GM12864 (cell line): ENCODE data around the gene ZNF276.
"Not testable (repeated sequence)": the region's sequence is repeated elsewhere in the genome, so short reads cannot be mapped to it uniquely, and the experiment has no call there.

ENCODE experiments used
- DNase-seq: peaks from one replicate; pipeline ENCODE4 v3.0.0-alpha.2; 2011; ENCODE audit warnings: low read depth
- H3K4me3 ChIP-seq: 2 replicates; pipeline ENCODE4 v1.5.1; 2011; ENCODE audit warnings: mild to moderate bottlenecking, low read depth, low read length, control low read depth
- CTCF ChIP-seq: IDR thresholded peaks from 2 replicates; pipeline ENCODE4 v1.5.1; 2011; ENCODE audit warnings: low read depth, mild to moderate bottlenecking, moderate library complexity, low read length, control low read depth, inconsistent platforms; ENCODE audit errors: missing control alignments

The ZNF276 gene

GRCh38 chr16:89687092-89687940, 34.0 kb upstream of the ZNF276 start:
- H3K4me3 ChIP-seq = peak overlapping the region; percentile 87

GRCh38 chr16:89688395-89688794, 32.9 kb upstream of the ZNF276 start:
- TF ChIP-seq CTCF = no peak
- no peak overlapping the region for H3K4me3 ChIP-seq
- no peak for DNase-seq

More at GRCh38 chr16:89687092-89687940, 34.0 kb upstream of the ZNF276 start:
- no peak for DNase-seq
- TF ChIP-seq CTCF = no peak

- no peak for DNase-seq
- no peak for TF ChIP-seq CTCF
Observed at GRCh38 chr16:89689142-89689541, 32.2 kb upstream of the ZNF276 start.

GRCh38 chr16:89689621-89690020, 31.7 kb upstream of the ZNF276 start:
- H3K4me3 ChIP-seq, DNase-seq: not testable (repeated sequence)

More at GRCh38 chr16:89689142-89689541, 32.2 kb upstream of the ZNF276 start:
- H3K4me3 ChIP-seq = no peak overlapping the region

GRCh38 chr16:89690392-89690901, 30.9 kb upstream of the ZNF276 start:
- no peak overlapping the region for H3K4me3 ChIP-seq
- DNase-seq = no peak
- no peak for TF ChIP-seq CTCF

- H3K4me3 ChIP-seq = no peak overlapping the region
- no peak for TF ChIP-seq CTCF
- DNase-seq = no peak
Observed at GRCh38 chr16:89691231-89691985, 29.9 kb upstream of the ZNF276 start.

- no peak for DNase-seq
- no peak for TF ChIP-seq CTCF
- no peak overlapping the region for H3K4me3 ChIP-seq
Observed at GRCh38 chr16:89691986-89692569, 29.3 kb upstream of the ZNF276 start.
